HG02642 (cell line): ENCODE measurements around the gene PPIC.

Experiments
- ATAC-seq: cut with Tn5 transposase; IDR thresholded peaks from one replicate; pipeline ENCODE4 v1.9.1; 2021; ENCODE audit warnings: mild to moderate bottlenecking; ENCODE audit not compliant: unreplicated experiment, poor library complexity

Gene PPIC

DNA sequence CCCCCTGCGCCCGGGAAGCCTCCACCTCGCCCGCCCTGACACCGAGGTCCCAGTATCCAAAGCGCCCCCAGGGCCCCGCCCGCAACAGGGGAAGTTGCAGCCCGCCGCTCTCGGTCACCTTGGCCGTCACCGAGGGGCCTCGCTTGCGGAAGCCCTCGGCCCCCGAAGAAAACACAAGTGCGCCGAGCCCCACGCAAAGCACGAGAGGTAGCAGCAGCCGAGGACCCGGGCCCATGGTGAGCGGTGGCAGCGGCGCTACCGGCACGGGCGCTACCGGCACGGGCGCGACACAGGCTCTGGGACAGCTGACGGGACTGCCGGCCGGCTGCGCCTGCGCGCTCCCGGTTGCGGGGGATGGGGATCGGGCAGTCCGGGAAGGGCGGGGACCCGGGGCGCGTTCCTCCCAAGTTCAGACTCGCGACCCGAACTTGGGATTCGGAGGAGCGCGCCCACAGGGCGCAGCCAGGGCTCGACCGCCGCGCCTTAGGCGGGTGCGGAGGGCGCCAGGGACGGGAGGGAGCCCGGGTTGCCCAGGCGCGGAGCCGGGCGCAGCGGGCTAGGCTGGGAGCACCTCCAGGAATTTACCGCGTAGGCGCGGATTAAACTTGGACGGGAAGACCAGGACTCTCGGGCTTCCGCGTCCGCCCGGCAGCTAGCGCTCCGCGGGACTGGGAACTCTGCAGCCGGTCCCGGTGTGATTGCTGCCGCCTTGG is at the start of gene PPIC:
Gene PPIC, minus strand, starts transcription at position 335 of the 713 bp plus-strand sequence. Its CDS starts 100 bp downstream, at position 235.
- ATAC-seq, result peak; percentile 65

GRCh38 chr5:123085638-123086286 is 49.2 kb upstream of the PPIC start:
- ATAC-seq, result no peak

DNA sequence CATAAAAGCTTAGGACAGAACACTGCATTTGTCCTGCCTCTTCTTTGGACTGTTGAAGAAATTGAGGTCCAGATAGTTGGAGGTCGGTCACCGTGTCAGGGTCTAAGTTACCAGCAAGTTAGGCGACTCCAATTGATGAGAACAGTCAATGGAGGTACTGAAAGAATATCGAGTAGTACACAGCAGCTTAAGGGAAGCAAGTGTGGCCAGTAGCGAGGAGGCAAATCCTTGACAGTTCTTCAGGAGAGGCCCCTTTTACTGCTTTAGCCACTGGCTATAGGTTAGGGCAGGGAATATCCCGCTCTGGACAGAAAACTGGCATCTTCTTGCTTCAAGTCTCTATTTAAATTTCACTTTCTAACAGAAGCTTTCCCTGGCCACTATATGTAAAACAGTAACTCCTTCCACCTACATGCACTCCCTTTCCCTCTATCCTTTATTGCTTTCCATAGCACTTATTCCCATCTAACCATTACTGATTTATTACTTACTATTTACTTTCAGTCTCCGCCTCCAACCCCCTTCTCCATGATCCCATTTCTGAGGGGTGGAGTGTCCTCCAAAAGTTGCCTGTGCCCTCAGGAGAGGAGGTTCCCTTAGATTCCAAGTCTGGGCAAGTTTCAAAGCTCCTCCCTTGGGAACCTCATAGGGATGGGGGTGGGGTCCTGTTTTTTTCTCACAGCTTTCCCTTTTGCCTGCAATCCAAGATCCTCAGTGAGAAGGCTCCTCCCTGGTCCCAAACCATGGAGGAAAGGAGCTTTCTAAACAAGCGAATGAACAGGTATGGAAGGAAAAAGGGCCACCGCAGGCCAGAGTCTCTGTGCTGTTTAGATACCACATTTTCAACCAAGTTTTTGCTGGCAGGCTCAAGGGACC is 48.4 kb upstream of the PPIC start:
- ATAC-seq, result no peak

DNA sequence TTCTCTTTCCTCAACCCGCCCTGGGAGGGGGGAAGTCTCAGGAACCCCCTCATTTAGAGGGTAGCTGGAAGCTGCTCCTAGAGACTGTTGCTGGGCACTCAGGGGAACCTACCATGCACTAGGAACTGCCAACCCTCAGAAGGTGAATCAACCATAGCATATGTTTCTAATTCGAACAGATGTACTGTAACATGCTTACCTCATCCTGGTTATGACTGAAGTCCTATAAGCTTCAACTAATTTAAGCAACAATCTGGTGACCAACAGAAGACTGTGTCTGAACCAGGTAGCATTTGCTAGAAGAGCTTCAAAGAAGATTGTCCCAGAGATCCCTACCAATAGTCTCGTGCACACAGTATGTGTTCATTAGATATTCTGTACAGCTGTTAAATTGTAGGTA is 46.8 kb upstream of the PPIC start:
- no peak for ATAC-seq

DNA sequence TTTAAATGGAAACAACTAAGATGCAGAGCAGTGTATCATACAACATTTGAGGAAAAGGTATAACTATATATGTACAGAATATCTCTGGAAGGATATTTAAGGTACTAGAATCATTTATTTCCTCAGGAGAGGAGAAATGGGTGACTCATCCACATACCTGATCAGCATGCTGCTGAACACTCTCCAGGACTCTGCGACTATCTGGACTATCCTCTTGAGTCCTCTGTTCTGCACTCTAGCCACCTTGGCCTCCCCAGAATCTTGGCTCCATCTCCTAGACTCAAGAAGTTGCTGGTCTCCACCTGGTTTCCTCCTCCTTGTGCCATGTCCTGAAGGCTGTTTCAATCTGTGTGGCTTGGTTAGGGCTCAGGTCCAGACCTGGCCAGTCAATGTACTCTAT is 43.7 kb upstream of the PPIC start:
- no peak for ATAC-seq

GRCh38 chr5:123075521-123076163 is 39.1 kb upstream of the PPIC start:
- no peak for ATAC-seq

GRCh38 chr5:123068368-123068938 is 31.9 kb upstream of the PPIC start:
- ATAC-seq, result no peak

- ATAC-seq, result no peak
These were observed 29.5 kb upstream of the PPIC start for GRCh38 chr5:123066016-123066415.

DNA sequence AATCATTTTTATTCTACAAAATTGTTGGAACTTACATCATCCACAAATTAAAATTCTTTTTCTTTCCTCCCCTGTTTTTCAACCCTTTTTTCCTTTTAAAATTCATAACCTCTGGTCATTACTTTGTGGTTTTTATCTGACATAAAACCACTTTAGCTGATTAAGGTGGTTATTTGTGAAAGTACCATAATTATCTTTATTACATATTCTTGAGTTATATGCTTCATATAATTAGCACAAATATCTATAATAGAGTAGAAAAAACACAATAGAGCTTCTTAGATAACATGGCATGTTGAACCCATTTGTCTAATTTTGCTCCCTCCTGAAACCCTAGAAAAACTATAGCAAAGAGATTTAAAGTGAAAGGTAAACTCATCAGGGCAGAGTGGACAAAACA is 22.9 kb upstream of the PPIC start:
- no peak for ATAC-seq

GRCh38 chr5:123051206-123051605 is 14.7 kb upstream of the PPIC start:
- ATAC-seq, result no peak

DNA sequence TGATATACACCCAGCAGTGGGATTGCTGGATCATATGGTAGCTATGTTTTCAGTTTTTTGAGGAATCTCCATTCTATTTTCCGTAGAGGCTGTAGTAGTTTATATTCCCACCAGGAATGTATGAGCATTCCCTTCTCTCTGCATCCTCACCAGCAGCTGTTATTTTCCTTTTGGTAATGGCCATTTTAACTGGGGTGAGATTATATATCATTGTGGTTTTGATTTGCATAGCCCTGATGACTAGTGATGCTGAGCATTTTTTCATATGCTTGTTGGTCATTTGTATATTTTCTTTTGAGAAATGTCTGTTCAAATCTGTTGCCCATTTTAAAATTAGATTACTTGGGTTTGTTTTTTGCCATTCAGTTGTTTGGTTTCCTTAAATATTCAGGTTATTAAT is 11.2 kb upstream of the PPIC start:
- ATAC-seq, result no peak

GRCh38 chr5:123046222-123046621 is 9.7 kb upstream of the PPIC start:
- ATAC-seq, result no peak

- no peak for ATAC-seq
These were observed 8.5 kb upstream of the PPIC start for GRCh38 chr5:123044926-123045617.

DNA sequence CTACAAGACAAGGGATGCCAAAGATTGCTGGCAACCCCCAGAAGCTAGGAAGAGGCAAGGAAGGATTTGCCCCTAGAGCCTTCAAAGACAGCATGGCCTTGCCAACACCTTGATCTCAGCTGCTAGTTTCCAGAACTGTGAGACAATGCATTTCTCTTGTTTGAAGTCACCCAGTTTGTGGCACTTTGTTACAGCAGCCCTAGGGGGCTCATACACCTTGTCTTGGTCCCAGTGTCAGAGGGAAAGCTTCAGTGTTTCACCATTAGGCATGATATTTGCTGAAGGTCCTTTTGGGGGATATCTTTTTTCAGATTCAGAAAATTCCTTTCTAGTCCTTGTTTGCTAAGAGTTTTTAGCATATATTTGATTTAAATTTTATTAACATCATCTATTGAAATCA is 3.1 kb upstream of the PPIC start:
- ATAC-seq, result no peak

DNA sequence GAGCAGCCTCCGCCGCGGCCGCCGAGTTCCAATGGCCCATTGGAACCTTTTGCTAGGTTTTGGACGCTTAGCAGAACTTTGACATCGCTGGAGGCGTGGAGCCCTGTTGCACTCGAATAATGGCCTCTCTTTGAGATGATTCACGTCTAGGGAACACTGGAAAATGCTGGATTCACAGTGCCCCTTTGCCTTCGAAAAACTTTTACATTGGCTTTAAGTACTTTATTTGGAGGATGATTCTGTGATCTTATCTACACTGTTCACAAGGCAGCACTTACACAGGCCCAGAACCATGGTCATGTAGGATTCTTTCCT is 536 bp upstream of the PPIC start:
- no peak for ATAC-seq

DNA sequence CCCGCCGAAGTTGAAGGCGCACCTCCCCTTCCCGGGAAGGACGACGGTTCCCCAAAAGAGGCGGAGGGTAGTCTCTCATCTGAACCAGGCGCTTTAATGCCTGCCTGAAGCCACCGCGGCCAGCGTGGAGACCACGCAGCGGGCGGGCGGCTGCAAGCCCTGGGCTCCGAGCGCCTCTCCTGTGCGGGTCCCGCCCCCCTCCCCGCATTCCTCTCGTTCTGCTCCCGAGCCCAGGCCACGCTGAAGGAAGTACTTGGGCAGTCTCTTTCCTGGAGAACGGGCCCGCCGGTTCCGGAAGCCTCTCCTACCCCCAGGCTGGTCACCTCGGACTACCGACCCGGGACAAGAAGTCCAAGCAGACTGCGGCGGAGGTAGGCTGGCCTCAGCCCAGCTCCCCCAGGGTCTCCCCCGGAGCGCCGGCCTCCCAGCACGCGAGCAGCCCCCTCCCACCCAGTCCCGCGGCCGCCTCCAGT is 571 bp downstream of the PPIC start:
- ATAC-seq, result peak; percentile 25

DNA sequence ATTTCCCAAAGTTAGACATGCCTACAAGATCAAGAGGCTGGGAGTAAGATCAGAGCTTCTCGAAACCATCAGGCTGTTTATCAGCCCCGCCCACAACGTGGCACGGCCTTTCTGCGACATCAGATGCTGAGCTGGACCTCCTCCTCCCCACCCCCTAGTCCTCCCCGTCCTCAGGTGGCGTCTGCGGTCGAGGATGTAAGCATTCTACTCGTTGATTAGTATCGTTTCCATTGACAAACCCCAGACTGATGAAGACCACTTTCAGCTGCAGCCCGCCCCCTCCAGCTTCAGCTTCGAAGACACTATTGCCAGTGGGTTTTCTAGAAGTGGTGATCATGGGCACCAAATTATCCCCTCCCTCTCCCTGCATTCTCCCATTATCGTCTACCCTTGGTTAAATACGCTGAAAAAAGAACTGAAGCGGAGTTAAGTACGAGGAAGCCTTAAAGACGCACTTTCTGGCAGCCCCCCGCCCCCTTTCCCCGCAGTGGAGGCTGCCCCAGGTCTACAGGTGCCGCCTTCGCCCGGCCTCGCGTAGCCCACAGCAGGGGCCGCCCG is 1.1 kb downstream of the PPIC start:
- ATAC-seq, result peak; percentile 15

DNA sequence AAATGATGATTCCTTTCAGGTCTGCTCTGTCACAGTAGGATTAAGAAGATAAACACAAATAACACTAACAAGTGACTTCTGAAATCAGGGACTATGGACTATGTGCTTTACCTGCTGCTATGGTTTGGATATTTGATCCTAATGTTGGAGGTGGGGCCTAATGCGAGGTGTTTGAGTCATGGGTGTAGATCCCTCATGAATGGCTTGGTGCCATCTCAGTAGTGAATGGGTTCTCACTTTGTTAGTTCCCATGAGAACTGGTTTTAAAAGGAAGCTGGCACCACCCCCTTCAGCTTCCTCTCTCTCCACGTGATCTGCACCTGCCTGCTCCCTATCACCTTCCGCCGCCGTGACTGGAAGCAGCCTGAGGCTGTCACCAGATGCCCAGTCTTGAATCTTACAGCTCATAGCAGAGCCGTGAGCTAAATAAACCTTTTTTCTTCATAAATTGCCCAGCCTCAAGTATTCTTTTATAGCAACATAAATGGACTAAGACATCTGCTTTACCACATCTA is 3.3 kb downstream of the PPIC start:
- ATAC-seq, result no peak

DNA sequence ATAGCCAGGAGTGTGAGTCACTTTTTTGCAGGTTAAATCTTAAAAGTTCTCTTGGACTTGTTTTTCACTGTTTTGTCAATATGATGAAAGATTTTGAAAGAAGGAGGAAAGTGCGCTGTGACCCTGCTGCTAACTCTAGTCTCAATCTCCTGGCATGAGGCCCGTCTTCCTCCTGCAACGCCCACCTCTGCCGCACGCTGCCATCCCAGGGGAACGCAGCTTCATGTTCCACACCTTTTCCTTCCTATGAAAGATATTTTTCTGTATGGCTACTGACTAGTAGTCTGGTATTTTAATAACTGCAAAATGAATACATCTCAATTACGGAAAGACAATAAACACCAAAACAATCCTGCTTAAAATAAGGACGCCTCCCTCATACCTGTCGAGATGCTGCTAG is 8.3 kb downstream of the PPIC start:
- no peak for ATAC-seq
